T47D (cell line): Measurements from ENCODE around the gene GRID2.
A peak's percentile ranks its signal among the peaks of the same experiment; 100 is the strongest.

Experiments
- DNase-seq, 2 experiments: peaks; one replicate each; pipeline versions ENCODE4 v3.0.0 to v3.0.0-alpha.2; 2011 to 2012; ENCODE audit warnings: low read depth in 1 of 2, low spot score in 1 of 2
- JUND ChIP-seq: IDR thresholded peaks from 2 replicates; pipeline ENCODE4 v1.6.1; 2012; ENCODE audit warnings: low read depth
- in situ Hi-C: cut with HindIII; loops from 2 replicates; pipeline ENCODE4 v1.10.0; 2016; ENCODE audit warnings: low sequenced_read_pairs, low pct_unique_long_range_greater_than_20kb

Gene GRID2

GRCh38 chr4:92303621-92304027, at the start of gene GRID2:
TSS of gene GRID2 (plus strand) at chr4:92303966.
- DNase-seq = peak; percentile 27 to 36
- in situ Hi-C loops = no loop called here
- no peak for TF ChIP-seq JUND

GRCh38 chr4:92253986-92254671, 49.6 kb upstream of the GRID2 start:
- in situ Hi-C loops = no loop called here
- TF ChIP-seq JUND = no peak
- DNase-seq = no peak

GRCh38 chr4:92254767-92255442, 48.9 kb upstream of the GRID2 start:
- DNase-seq = no peak
- no peak for TF ChIP-seq JUND
- in situ Hi-C loops = no loop called here

- in situ Hi-C loops = no loop called here
- no peak for TF ChIP-seq JUND
- no peak for DNase-seq
Measured at GRCh38 chr4:92255920-92256244, 47.9 kb upstream of the GRID2 start.

GRCh38 chr4:92257931-92258857, 45.6 kb upstream of the GRID2 start:
- in situ Hi-C loops = no loop called here
- no peak for TF ChIP-seq JUND
- no peak for DNase-seq

- in situ Hi-C loops = no loop called here
- no peak for DNase-seq
- no peak for TF ChIP-seq JUND
Measured at GRCh38 chr4:92261256-92261655, 42.5 kb upstream of the GRID2 start.

GRCh38 chr4:92262371-92262770, 41.4 kb upstream of the GRID2 start:
- no peak for TF ChIP-seq JUND
- in situ Hi-C loops = no loop called here
- no peak for DNase-seq

- in situ Hi-C loops = no loop called here
- no peak for TF ChIP-seq JUND
- DNase-seq = no peak
Measured at GRCh38 chr4:92263010-92263409, 40.8 kb upstream of the GRID2 start.

- TF ChIP-seq JUND = no peak
- no peak for DNase-seq
Measured at GRCh38 chr4:92263575-92263974, 40.2 kb upstream of the GRID2 start.

GRCh38 chr4:92264163-92264562, 39.6 kb upstream of the GRID2 start:
- DNase-seq = no peak
- TF ChIP-seq JUND = no peak
- in situ Hi-C loops = no loop called here

More at GRCh38 chr4:92263575-92263974, 40.2 kb upstream of the GRID2 start:
- in situ Hi-C loops = no loop called here

GRCh38 chr4:92265021-92265420, 38.7 kb upstream of the GRID2 start:
- no peak for DNase-seq
- in situ Hi-C loops = no loop called here
- no peak for TF ChIP-seq JUND

GRCh38 chr4:92265798-92266197, 38.0 kb upstream of the GRID2 start:
- in situ Hi-C loops = no loop called here
- no peak for TF ChIP-seq JUND
- DNase-seq = no peak

- in situ Hi-C loops = no loop called here
- TF ChIP-seq JUND = no peak
- DNase-seq = no peak
Measured at GRCh38 chr4:92266521-92266920, 37.2 kb upstream of the GRID2 start.
